IMR-90 (cell line): ENCODE results near the gene SELENOM. TPM values are rescaled to one million over a fixed set of nuclear protein-coding genes. Genes with fewer than 3 reads are reported as not detected.

ENCODE experiments used
- ATAC-seq: fragments of 200-7000 bp; cut with Tn5 transposase; 2 replicates; pipeline ENCODE4 v1.9.1; 2020; ENCODE audit warnings: low read depth, mild to moderate bottlenecking, moderate library complexity
- BruUV-seq: library from RNA; stranded (reverse); fragments of 400-500 nt; replicated peaks from 2 replicates; lab custom pipeline; 2021; lab: Mats Ljungman, UMichigan
- CTCF ChIA-PET: fragments of 300-600 bp; formaldehyde crosslinking; extraction: SDS; loops from one replicate; lab custom pipeline; 2021; ENCODE audit warnings: antibody characterized with exemption; lab: Yijun Ruan, JAX
- POLR2A ChIA-PET: fragments of 300-600 bp; sonication (Branson Sonifier 250); formaldehyde crosslinking; loops from one replicate; lab custom pipeline; 2022; ENCODE audit warnings: antibody characterized with exemption; ENCODE audit not compliant: unreplicated experiment; lab: Charles Lee
- DNase-seq: peaks from one replicate; pipeline ENCODE4 v3.0.0; 2013
- H2AFZ ChIP-seq: replicated peaks from 2 replicates; pipeline ENCODE3; 2013; ENCODE audit warnings: low read length, mild to moderate bottlenecking; ENCODE audit not compliant: poor library complexity
- H2AK5ac ChIP-seq: 2 replicates; pipeline ENCODE4 v1.6.1; 2013; ENCODE audit warnings: low read depth, low read length, inconsistent platforms
- H2AK9ac ChIP-seq: replicated peaks from 2 replicates; pipeline ENCODE3; 2013; ENCODE audit warnings: mild to moderate bottlenecking, low read depth, low read length, moderate library complexity; ENCODE audit not compliant: poor library complexity
- H2BK120ac ChIP-seq: 2 replicates; pipeline ENCODE4 v1.6.1; 2013; ENCODE audit warnings: low read depth, low read length, inconsistent platforms
- H2BK15ac ChIP-seq: 3 replicates; pipeline ENCODE4 v1.6.1; 2013; ENCODE audit warnings: low read depth, low read length, inconsistent platforms
- H2BK20ac ChIP-seq: 2 replicates; pipeline ENCODE4 v1.6.1; 2013; ENCODE audit warnings: low read depth, mild to moderate bottlenecking, inconsistent platforms, low read length, moderate library complexity
- H2BK5ac ChIP-seq: 2 replicates; pipeline ENCODE4 v1.6.1; 2013; ENCODE audit warnings: mild to moderate bottlenecking, low read depth, low read length, inconsistent platforms; ENCODE audit not compliant: poor library complexity, severe bottlenecking
- H3K14ac ChIP-seq: replicated peaks from 2 replicates; pipeline ENCODE4 v1.6.1; 2013; ENCODE audit warnings: low read depth, low read length, inconsistent platforms
- H3K18ac ChIP-seq: 2 replicates; pipeline ENCODE4 v1.6.1; 2013; ENCODE audit warnings: low read depth, low read length, control low read depth
- H3K23ac ChIP-seq: 2 replicates; pipeline ENCODE4 v1.6.1; 2013; ENCODE audit warnings: low read depth, low read length, inconsistent platforms
- H3K27ac ChIP-seq: 2 replicates; pipeline ENCODE4 v1.5.1; 2013; ENCODE audit warnings: mild to moderate bottlenecking, control low read depth, low read length; ENCODE audit not compliant: insufficient read depth
- H3K27me3 ChIP-seq: 2 replicates; pipeline ENCODE4 v1.6.1; 2013; ENCODE audit warnings: low read length; ENCODE audit not compliant: control insufficient read depth, insufficient read depth
- H3K36me3 ChIP-seq: 2 replicates; pipeline ENCODE4 v1.6.1; 2013; ENCODE audit warnings: low read length, mixed read lengths; ENCODE audit not compliant: control insufficient read depth, insufficient read depth
- H3K4ac ChIP-seq: 2 replicates; pipeline ENCODE4 v1.6.1; 2013; ENCODE audit warnings: low read depth, low read length, inconsistent platforms
- H3K4me1 ChIP-seq: 2 replicates; pipeline ENCODE4 v1.6.1; 2013; ENCODE audit warnings: low read length, mixed read lengths; ENCODE audit not compliant: control insufficient read depth, insufficient read depth
- H3K4me2 ChIP-seq: 2 replicates; pipeline ENCODE4 v1.6.1; 2013; ENCODE audit warnings: low read depth, mild to moderate bottlenecking, control low read depth, low read length, moderate library complexity
- H3K4me3 ChIP-seq: 2 replicates; pipeline ENCODE4 v1.5.1; 2013; ENCODE audit warnings: low read depth, mild to moderate bottlenecking, control low read depth, low read length, moderate library complexity; ENCODE audit not compliant: insufficient read depth
- H3K56ac ChIP-seq: 2 replicates; pipeline ENCODE4 v1.6.1; 2013; ENCODE audit warnings: low read length, inconsistent platforms; ENCODE audit not compliant: insufficient read depth; ENCODE audit errors: extremely low read depth
- H3K79me1 ChIP-seq, 2 experiments: 2 replicates each; pipeline ENCODE4 v1.6.1; 2013; ENCODE audit warnings: low read length in 2 of 2, inconsistent platforms in 1 of 2, low read depth in 1 of 2
- H3K9ac ChIP-seq: 2 replicates; pipeline ENCODE4 v1.6.1; 2013; ENCODE audit warnings: low read depth, low read length, control low read depth
- H3K9me1 ChIP-seq: 2 replicates; pipeline ENCODE4 v1.6.1; 2013; ENCODE audit warnings: low read length, inconsistent platforms; ENCODE audit not compliant: insufficient read depth
- H3K9me3 ChIP-seq: 2 replicates; pipeline ENCODE4 v1.6.1; 2013; ENCODE audit warnings: low read length; ENCODE audit not compliant: control insufficient read depth, insufficient read depth
- H4K20me1 ChIP-seq: 2 replicates; pipeline ENCODE4 v1.6.1; 2013; ENCODE audit warnings: low read length, inconsistent platforms; ENCODE audit not compliant: insufficient read depth
- H4K5ac ChIP-seq: 2 replicates; pipeline ENCODE4 v1.6.1; 2013; ENCODE audit warnings: mild to moderate bottlenecking, low read depth, low read length, control low read depth
- H4K8ac ChIP-seq, 2 experiments: 2 replicates each; pipeline ENCODE4 v1.6.1; 2013; ENCODE audit warnings: low read depth in 2 of 2, low read length in 2 of 2, control low read depth in 1 of 2, inconsistent platforms in 1 of 2
- H4K91ac ChIP-seq: 2 replicates; pipeline ENCODE4 v1.6.1; 2013; ENCODE audit warnings: low read depth, low read length, inconsistent platforms; ENCODE audit not compliant: insufficient read depth
- CEBPB ChIP-seq: IDR thresholded peaks from 2 replicates; pipeline ENCODE4 v1.6.1; 2012; ENCODE audit warnings: low read depth, low read length, improper control_type of control experiment
- MAZ ChIP-seq: IDR thresholded peaks from 2 replicates; pipeline ENCODE4 v1.6.1; 2012; ENCODE audit warnings: low read depth, mild to moderate bottlenecking, low read length, improper control_type of control experiment, moderate library complexity, borderline replicate concordance
- MXI1 ChIP-seq: IDR thresholded peaks from 2 replicates; pipeline ENCODE4 v1.6.1; 2012; ENCODE audit warnings: low read depth, mild to moderate bottlenecking, low read length, moderate library complexity, borderline replicate concordance
- WGBS, 2 experiments: methylation state at CpG; one replicate each; pipeline versions ENCODE4 v1.1.5 to v1.1.7; 2013; ENCODE audit warnings: missing lambda C conversion rate in 2 of 2; ENCODE audit not compliant: insufficient read length in 1 of 2; ENCODE audit errors: extremely low coverage in 2 of 2; 5-methylcytosine and 5-hydroxymethylcytosine counted together
- dilution Hi-C: fragments of 300-500 bp; cut with HindIII; formaldehyde crosslinking; loops from one replicate; pipeline ENCODE4 v1.14.3; 2018; ENCODE audit warnings: low sequenced_read_pairs; ENCODE audit not compliant: unreplicated experiment
- in situ Hi-C: fragments of 300-500 bp; cut with MboI; formaldehyde crosslinking; loops from 3 replicates; pipeline ENCODE4 v1.14.3; 2019; ENCODE audit warnings: low sequenced_read_pairs, inconsistent platforms, mixed read lengths
- intact Hi-C: fragments of 100-400 bp; cut with micrococcal nuclease; formaldehyde crosslinking; loops from 2 replicates; pipeline ENCODE4 v1.10.0; 2022
- polyA plus RNA-seq, 3 experiments: library from polyadenylated mRNA; depleted of rRNA; stranded (reverse); fragments of >200 nt; gene quantifications; 2 replicates each; pipeline ENCODE4 v1.2.3, GENCODE V29; 2012; ENCODE audit warnings: low replicate concordance in 1 of 3
- total RNA-seq: library from RNA; depleted of rRNA; stranded (reverse); fragments of >200 nt; gene quantifications from 2 replicates; pipeline ENCODE4 v1.2.3, GENCODE V29; 2012

Gene SELENOM
- total and polyA plus RNA-seq, 2 of the 4 experiments (the other 2 are of a cell fraction), result 46.2 to 270 TPM

DNA sequence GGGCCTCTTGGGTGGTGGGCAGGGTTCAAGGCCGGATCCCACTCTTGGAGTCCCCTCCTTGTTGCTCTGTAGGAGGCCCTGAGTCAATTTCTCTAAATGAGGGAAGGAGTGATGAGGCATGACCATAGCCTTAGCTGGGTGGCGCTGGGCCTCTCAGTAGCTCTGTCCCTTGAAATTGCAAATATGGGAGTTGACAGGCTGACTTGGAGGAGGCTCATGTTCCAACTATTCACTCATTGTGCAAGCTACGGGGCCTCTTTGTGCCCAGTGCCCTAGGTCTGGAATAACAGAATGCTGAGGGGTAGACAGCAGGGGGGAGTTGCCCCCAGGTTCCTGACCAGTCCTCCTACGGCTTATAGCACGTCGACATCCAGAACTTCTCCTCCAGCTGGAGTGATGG, 8.0 kb downstream of the SELENOM start:
- 88% methylated on average over 1 of the region's 6 CpGs; no CpG with 5 or more reads in 1 of the 2 experiments for WGBS, 2 experiments
- in situ Hi-C loops, result no loop called here
- POLR2A ChIA-PET, result no interaction called here

More for the DNA sequence above, 8.0 kb downstream of the SELENOM start:
- CTCF ChIA-PET, result no interaction called here
- no peak; the same call in 1 of the 2 replicates for ATAC-seq
- dilution Hi-C loops (no loop called here), intact Hi-C loops (loop anchor here (1.0 kb wide), 1 partner anchor 18 kb away; the partner anchor contains the start of gene SMTN)
- Histone ChIP-seq H2AK5ac (peak overlapping the region; percentile 54; the same call in 1 of the 2 replicates), H4K20me1 (peaks cover 11% of the 10 kb centered on the region), H3K36me3 (peaks cover 69% of the 10 kb centered on the region), H3K23ac (no peak overlapping the region), H2BK120ac (peak overlapping the region; percentile 18; the same call in 1 of the 2 replicates), H3K4me2 (no peak overlapping the region), H3K56ac (no peak overlapping the region), H3K9ac (no peak overlapping the region), H3K27ac (peak overlapping the region; percentile 66; the same call in 1 of the 2 replicates), H3K9me1 (peaks cover 25% of the 10 kb centered on the region), H3K9me3 (no peaks in the 10 kb centered on the region), H2BK15ac (no peak overlapping the region), H2BK20ac (peak overlapping the region; percentile 29; the same call in 1 of the 2 replicates), H4K91ac (no peak overlapping the region; the same call in 1 of the 2 replicates), H3K79me1 (peaks cover 9 to 56% of the 10 kb centered on the region in 2 experiments; a peak in 3 of 4 replicates), H2AFZ (no peak overlapping the region), H3K27me3 (no peaks in the 10 kb centered on the region), H2BK5ac (peak overlapping the region; percentile 78), H3K4me3 (no peak overlapping the region), H2AK9ac (peak overlapping the region; percentile 79), H3K4me1 (peaks cover 39% of the 10 kb centered on the region), H4K8ac (peak overlapping the region in 1 of 2 experiments; percentile 20; a peak in 2 of 4 replicates), H3K4ac (peak overlapping the region; percentile 62), H3K14ac (0 out of 2 replicates have a peak overlapping the region, but pooled peaks have one; percentile 58), H3K18ac (peak overlapping the region; percentile 49; the same call in 1 of the 2 replicates), H4K5ac (peak overlapping the region; percentile 71; the same call in 1 of the 2 replicates)
- peak; percentile 40 for DNase-seq
- TF ChIP-seq MXI1 (no peak), CEBPB (peak; percentile 46; the same call in 1 of the 2 replicates), MAZ (no peak)
- BruUV-seq, result no TSS peak
